ENCODE data around the gene ERICH6.

Gene ERICH6

GRCh38 chr3:150682279-150682678 lies 21.4 kb downstream of the ERICH6 start:
- DNase-seq (ENCODE audit: low read depth): no peak
- TF ChIP-seq CTCF (IDR thresholded peaks at IDR 0.05; ENCODE audit: control insufficient read depth, extremely low read depth, insufficient read depth): no peak
- H3K4me3 ChIP-seq (ENCODE audit: low read depth, low read length): no peak overlapping the region

- no peak for TF ChIP-seq CTCF (IDR thresholded peaks at IDR 0.05; ENCODE audit: control insufficient read depth, extremely low read depth, insufficient read depth)
- DNase-seq (ENCODE audit: low read depth): no peak
- H3K4me3 ChIP-seq (ENCODE audit: low read depth, low read length): no peak overlapping the region
Observed at GRCh38 chr3:150681057-150681456, 22.7 kb downstream of the ERICH6 start.

GRCh38 chr3:150680562-150680961 lies 23.2 kb downstream of the ERICH6 start:
- no peak overlapping the region for H3K4me3 ChIP-seq (ENCODE audit: low read depth, low read length)
- no peak for DNase-seq (ENCODE audit: low read depth)
- no peak for TF ChIP-seq CTCF (IDR thresholded peaks at IDR 0.05; ENCODE audit: control insufficient read depth, extremely low read depth, insufficient read depth)

GRCh38 chr3:150675587-150675986 lies 28.1 kb downstream of the ERICH6 start:
- DNase-seq (ENCODE audit: low read depth): no peak
- no peak for TF ChIP-seq CTCF (IDR thresholded peaks at IDR 0.05; ENCODE audit: control insufficient read depth, extremely low read depth, insufficient read depth)
- H3K4me3 ChIP-seq (ENCODE audit: low read depth, low read length): no peak overlapping the region

- no peak for TF ChIP-seq CTCF (IDR thresholded peaks at IDR 0.05; ENCODE audit: control insufficient read depth, extremely low read depth, insufficient read depth)
Observed at GRCh38 chr3:150673966-150674365, 29.8 kb downstream of the ERICH6 start.

GRCh38 chr3:150666167-150666566 lies 37.6 kb downstream of the ERICH6 start:
- DNase-seq (ENCODE audit: low read depth): no peak
- no peak overlapping the region for H3K4me3 ChIP-seq (ENCODE audit: low read depth, low read length)
- no peak for TF ChIP-seq CTCF (IDR thresholded peaks at IDR 0.05; ENCODE audit: control insufficient read depth, extremely low read depth, insufficient read depth)

More at GRCh38 chr3:150673966-150674365, 29.8 kb downstream of the ERICH6 start:
- no peak for DNase-seq (ENCODE audit: low read depth)
- no peak overlapping the region for H3K4me3 ChIP-seq (ENCODE audit: low read depth, low read length)

- no peak for TF ChIP-seq CTCF (IDR thresholded peaks at IDR 0.05; ENCODE audit: control insufficient read depth, extremely low read depth, insufficient read depth)
- no peak for DNase-seq (ENCODE audit: low read depth)
- no peak overlapping the region for H3K4me3 ChIP-seq (ENCODE audit: low read depth, low read length)
Observed at GRCh38 chr3:150663461-150663860, 40.3 kb downstream of the ERICH6 start.
